Medulla oblongata (tissue), 1 donor: ENCODE results near the gene KRTAP10-8.
"Not testable (repeated sequence)": the region's sequence is repeated elsewhere in the genome, so short reads cannot be mapped to it uniquely, and the experiment has no call there.

Experiments used
- DNase-seq: peaks from one replicate; pipeline ENCODE4 v3.0.0-alpha.2; 2015; ENCODE audit errors: extremely low spot score

Gene KRTAP10-8, protein sequence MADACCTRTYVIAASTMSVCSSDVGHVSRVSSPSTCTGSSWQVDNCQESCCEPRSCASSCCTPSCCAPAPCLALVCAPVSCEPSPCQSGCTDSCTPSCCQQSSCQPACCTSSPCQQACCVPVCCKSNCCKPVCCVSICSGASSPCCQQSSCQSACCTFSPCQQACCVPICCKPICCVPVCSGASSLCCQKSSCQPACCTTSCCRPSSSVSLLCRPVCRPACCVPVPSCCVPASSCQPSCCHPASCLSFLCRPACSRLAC

DNA sequence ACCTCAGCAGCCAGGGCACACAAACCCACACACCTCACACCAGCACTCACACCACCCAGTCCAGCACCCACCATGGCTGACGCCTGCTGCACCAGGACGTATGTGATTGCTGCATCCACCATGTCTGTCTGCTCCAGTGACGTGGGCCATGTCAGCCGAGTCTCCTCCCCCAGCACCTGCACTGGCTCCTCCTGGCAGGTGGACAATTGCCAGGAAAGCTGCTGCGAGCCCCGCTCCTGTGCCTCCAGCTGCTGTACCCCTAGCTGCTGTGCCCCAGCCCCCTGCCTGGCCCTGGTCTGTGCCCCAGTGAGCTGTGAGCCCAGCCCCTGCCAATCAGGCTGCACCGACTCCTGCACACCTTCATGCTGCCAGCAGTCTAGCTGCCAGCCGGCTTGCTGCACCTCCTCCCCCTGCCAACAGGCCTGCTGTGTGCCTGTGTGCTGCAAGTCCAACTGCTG, at the start of gene KRTAP10-8:
Gene KRTAP10-8 (plus strand): TSS at position 51 of the 458 bp plus-strand sequence. CDS start 22 bp downstream, at position 73.
- no peak for DNase-seq

DNA sequence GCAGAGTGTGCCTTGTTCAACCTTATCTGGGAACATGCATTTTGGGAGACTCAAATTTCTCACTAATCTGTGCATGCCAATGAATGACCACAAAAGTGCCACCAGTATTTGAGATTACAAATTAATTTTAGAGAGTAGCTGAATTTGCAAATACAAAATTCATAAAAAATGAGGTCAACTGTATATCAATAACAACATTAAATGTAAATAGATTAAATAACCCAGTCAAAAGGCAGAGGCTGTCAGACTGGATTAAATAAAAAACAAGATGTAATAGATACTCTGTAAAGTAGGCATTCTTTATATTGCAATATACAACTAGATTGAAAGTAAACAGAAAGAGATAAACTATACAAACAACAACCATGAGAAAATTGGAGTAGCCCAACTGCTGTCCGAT, 47.8 kb upstream of the KRTAP10-8 start:
- no peak for DNase-seq

DNA sequence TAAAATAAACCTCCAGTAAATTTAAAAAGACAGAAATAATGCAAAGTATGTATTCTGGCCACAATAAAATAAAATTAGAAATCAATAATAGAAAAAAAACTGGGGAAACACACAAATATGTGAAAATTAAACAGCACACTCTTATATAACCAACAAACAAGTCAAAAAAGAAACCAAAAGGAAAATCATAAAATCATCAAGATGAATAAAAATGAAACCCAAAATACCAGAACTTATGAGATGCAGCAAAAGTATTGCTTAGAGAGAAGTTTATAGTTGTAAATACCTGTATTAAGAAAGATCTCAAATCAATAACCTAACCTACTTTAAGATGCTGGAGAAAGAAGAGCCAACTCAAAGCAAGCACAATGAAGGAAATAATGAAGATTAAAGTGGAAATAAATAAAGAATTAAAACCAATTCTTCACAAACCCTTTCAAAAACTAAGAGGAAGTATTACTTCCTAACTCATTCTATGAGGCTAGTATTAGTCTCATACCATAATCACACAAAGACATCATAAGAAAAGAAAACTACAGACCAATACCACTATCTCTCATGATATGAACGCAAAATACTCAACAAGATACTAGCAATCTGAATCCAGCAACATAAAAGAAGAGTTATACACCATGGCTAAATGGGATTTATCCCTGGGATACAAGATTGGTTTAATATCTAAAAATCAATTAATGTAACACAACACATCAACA, 46.8 kb upstream of the KRTAP10-8 start:
- no peak for DNase-seq

DNA sequence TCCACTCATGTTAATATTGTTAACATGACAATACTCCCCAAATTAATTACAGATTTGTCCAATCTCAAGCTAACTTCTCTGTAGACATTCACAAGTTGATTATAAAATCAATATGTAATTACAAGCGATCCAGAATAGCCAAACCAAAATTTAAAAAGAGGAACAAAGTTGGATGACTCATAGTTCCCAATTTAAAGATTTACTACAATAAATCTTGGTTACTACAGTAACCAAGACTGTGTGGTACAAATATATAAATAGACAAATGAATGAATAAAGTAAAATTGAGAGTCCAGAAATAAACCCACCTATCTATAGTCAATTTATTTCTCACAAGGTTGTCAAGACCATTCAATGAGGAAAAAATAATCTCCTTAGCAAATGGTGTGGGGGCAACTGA, 45.5 kb upstream of the KRTAP10-8 start:
- DNase-seq, result no peak

DNA sequence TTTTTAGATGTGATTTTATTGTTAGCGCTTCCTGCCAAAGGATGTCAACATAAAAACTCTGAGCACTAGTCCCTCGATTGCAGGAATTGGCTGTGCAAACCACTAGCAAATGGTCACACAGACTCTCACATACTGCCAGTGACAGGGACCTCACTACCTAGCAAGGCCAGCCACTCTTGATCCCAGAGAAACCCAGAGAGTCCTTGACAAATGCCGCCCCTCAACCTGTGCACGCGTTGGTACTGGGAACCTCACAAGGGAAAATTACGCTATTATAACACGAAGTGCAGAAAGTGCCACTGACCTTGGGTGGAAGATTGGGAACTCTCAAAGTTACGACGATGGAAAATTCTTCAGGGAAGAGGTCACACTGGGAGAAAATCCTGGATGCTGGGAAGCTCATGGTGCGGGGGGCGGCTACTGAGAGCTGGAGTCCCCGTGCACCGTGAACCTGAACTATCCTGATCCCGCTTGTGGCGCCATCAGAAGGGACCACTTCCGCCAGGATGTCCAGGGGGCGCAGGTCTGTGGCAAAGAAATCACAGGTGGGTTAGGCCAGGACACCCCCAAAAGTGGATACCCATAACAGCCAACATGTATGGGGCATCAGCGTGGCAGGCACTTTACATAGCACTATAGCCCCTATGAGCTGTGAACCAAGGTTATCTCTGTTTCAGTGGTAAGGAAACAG, 44.3 kb upstream of the KRTAP10-8 start:
- no peak for DNase-seq

DNA sequence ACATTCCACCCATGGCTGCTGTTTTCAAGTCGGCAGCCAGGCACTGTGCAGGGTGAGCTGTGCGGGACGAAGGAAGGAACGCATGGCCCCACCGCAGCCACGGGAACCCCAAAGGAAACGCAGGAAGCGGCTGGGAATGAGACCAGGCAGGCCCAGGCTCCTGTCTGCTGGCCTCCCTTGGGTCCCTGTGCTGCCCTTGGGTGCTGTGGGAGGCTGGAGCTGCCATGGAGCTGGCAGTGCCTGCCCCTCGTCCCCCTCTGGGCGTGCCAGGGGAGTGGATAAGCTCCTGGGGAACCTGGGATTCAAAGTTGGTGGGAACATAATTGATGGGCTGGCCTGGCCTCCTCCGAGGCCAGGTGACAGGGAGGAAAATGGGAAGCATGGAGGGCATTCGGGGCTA, 43.6 kb upstream of the KRTAP10-8 start:
- no peak for DNase-seq

DNA sequence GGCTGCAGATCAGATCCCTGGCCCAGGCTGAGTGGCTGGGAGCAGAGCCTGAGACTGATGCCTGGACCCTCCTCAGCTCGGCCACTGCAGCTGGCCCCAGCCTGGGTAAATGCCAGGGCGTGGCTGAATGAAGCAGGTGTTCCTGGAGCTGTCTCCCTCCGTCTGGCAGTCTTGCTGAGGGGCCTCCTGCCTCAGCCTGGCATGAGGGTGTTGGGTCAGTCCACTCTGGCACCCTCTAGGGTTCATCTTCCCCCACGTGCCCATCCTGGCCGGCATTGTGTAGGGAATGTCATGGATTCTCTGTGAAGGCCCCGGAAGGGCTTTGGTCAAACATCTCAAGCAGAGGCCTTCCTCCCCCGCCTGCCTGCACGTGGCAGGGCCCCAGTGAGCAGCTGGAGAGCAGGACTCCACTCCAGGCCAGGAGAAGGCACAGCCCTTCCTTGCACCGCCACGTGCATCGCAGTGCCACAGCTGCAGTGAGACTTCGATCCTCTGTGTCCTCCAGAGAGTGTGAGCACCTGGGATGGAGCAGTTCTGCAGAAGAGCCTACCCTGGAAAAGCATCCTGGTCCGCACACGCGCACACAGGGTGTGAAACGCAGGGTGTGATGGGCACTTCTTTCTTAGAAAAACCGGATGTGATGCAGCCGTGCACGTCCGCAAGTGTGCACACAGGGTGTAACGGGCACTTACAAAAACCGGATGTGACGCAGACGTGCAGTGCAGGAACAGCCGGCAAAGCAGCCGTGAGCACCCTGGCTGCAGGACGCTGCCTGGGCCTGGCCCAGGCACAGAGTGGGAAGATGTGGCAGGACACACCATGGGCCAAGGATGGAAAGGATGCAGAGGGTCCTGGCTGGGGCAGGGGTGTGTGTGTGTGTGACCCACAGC, 43.0 kb upstream of the KRTAP10-8 start:
- no peak for DNase-seq

DNA sequence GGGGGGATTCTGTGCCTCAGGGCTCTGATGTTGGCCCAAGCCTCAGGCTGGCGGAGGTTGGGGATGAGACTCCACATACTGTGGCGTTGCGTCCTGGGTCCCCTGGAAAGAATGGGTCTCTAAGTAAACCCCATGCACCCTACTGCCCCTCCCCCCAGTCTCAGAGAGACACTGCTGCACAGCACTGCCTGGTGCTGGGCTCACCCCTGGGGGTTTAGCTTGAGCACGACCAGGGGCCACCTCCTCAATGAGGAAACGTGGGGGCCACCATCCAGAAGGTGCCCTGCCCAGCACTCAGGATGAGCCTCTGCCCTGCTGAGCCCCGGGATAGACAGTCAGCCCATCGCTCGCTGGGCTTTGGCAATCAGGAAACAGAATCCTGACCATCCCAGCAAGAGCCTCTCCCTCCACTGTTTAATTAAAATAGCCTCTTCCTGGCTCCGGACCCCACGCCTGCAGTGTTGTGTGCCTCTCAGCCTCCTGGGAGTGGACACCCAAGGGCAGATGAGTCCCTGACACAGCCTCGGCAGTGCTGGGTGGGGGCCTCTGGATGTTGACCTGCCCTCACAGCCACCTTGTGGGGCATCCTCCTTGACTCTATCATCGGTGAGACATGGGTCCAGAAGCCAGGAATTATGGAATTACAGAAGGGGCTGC, 41.9 kb upstream of the KRTAP10-8 start:
- no peak for DNase-seq

DNA sequence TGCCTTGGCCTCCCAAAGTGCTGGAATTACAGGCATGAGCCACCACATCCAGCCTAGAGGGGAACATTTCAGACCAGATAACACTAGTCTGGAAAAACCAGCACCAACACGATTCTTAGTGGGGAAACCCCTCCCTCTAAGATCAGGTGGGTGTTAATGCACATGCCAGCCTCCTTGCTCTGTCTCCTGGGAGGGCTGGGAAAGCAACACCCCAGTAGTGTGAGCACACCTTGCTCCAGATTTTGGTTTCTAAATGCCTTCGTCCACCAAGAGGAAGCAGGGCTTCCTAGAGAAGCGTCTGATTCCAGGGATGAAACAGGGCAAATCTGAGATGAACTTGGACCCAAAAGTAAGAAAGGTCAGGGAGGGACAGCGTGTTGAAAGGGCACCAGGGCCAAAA, 40.6 kb upstream of the KRTAP10-8 start:
- DNase-seq, result no peak

DNA sequence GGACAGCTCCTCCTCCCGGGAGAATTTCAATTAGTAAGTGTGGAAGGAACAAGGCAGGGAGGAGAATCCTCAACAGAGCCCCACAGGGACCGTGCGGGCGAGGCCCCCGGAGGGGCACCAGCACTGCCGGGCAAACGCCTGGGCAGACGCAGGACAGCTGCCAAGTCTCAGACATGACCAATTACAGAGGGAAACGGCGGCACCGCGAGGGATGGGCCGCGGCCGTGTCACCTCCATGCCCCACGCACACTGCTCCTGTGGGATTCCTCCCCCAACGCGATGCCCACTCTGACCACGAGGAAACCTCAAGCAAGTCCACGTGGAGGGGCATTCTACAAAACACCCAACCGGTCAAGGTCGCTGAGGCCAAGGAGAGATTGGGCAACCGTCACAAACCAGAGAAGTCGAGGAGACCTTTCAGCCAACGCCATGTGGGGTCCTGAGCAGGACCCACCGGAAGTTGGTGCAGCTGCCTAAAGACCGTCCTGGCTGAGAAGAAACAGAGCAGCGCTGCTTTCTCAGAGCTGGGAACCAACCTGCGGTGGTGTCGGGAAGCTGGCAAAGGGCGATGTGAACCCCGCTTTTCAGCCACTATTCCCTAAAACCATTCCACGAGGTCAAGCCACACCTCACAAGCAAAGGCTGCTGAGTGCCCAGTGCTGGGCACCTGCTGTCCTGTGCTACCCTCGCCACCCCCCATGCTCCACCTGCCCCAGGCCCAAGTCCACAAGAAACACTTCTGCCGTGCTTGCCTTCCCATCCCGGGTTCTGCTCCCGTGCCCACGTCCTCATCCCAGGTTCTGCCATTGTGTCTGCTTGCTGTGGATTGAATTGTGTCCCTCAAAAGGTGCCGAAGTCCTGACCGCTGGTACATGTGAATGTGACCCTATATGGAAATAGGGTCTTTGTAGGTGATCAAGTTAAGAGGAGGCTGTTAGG, 39.8 kb upstream of the KRTAP10-8 start:
- DNase-seq, result no peak

DNA sequence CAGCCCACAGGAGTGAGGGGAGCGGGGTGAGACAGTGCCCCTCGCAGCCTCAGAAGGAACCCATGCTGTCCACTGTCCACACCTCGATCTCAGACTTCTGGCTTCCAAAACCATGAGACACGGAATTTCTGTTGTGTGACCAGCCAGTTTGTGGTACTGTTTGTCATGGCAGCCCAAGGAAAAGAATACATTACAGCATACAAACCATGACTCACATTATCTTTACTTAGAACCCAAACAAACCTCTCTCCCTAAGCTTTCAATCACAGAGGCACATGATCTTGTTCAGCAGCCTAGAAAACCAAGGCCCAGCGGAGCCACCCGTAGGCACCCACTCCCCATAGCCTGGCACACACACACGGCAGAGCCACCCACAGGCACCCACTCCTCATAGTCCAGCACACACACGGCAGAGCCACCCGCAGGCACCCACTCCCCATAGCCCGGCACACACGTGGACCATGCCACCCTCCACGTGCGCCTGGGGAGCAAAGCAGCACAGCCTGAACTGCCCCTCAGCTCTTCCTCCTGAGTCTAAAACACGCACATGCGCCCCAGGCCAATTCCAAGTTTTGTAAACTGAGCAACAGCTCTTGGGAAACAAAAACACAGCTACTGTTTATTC, 38.8 kb upstream of the KRTAP10-8 start:
- no peak for DNase-seq

DNA sequence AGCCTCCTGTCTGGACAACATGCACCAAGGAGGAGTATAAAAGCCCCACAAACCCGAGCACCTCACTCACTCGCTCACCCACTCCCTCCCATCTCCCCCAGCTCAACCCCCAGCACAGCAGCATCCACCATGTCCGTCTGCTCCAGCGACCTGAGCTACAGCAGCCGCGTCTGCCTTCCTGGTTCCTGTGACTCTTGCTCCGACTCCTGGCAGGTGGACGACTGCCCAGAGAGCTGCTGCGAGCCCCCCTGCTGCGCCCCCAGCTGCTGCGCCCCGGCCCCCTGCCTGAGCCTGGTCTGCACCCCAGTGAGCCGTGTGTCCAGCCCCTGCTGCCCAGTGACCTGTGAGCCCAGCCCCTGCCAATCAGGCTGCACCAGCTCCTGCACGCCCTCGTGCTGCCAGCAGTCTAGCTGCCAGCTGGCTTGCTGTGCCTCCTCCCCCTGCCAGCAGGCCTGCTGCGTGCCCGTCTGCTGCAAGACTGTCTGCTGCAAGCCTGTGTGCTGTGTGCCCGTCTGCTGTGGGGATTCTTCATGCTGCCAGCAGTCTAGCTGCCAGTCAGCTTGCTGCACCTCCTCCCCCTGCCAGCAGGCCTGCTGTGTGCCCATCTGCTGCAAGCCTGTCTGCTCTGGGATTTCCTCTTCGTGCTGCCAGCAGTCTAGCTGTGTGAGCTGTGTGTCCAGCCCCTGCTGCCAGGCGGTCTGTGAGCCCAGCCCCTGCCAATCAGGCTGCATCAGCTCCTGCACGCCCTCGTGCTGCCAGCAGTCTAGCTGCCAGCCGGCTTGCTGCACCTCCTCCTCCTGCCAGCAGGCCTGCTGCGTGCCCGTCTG, 38.0 kb upstream of the KRTAP10-8 start, which contains the start of gene KRTAP10-4:
Gene KRTAP10-4 (plus strand): TSS at position 100 of the 827 bp plus-strand sequence. CDS start 30 bp downstream, at position 130.
- DNase-seq, result not testable (repeated sequence)

DNA sequence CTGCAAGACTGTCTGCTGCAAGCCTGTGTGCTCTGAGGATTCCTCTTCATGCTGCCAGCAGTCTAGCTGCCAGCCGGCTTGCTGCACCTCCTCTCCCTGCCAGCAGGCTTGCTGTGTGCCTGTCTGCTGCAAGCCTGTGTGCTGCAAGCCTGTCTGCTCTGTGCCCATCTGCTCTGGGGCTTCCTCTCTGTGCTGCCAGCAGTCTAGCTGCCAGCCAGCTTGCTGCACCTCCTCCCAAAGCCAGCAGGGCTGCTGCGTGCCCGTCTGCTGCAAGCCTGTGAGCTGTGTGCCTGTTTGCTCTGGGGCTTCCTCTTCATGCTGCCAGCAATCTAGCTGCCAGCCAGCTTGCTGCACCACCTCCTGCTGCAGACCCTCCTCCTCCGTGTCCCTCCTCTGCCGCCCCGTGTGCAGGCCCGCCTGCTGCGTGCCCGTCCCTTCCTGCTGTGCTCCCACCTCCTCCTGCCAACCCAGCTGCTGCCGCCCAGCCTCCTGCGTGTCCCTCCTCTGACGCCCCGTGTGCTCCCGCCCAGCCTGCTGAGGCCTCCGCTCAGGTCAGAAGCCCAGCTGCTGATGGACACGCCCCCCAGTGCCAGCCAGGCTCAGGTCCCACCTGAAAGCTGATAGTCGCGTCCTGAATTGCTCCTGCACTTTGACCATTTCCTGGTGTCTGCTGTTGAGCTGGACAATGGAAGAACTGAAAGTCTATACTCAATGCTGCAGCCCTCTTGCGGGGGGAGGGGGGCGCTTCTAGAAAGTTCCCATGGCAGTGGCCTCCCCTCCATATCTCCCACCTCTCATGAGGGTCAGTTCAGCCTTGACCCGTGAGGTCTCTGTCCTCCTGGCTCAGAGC, 37.2 kb upstream of the KRTAP10-8 start:
- no peak for DNase-seq

DNA sequence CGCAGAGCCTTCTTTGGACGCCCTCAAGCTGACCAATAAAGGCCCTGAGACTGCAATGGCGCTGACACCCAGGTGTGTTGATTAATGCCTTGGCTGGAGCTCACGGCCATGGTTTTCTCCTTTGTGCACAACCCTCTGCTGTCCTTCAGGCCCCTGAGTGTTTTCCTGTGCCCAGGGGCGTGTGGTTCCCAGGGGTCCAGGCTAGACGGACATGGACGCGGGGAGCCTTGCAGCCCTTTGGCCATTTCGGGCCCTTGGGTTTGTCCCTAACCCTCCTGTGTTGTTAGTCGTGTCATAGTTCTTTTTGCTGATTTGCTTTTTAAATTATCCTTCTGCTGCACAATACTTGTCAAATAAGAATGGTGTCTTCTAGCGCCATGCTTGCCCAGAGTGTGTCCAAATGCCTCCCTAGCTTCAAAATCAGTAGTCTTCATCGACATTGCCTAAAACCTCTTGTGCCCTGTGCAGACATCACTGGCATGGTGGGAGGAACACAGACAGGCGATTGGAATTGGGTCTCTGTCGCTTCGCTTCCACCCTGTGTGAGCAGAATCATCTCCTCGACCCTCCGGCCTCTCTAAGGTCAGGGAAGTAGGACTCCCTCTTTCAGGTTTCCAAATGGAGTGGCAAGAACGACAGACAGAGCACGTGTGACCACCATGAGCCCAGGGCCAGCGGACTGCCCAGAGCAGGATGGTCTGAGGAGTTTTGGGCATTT, 36.4 kb upstream of the KRTAP10-8 start:
- no peak for DNase-seq

DNA sequence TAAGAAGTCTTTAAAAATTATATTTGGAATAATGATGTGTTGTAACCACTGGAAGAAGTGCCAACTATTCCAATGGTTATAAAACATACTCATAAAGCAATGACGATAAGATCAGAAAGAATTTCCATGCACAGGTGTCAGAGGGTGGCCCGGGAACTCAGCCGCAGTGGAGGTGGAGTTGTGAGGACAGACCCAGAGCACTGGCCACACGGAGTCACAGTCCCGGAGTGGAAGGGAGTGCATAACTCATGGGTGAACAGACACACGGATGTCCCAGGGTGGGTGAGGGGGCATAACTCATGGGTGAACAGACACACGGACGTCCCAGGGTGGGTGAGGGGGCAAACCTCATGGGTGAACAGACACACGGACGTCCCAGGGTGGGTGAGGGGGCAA, 35.9 kb upstream of the KRTAP10-8 start:
- no peak for DNase-seq

DNA sequence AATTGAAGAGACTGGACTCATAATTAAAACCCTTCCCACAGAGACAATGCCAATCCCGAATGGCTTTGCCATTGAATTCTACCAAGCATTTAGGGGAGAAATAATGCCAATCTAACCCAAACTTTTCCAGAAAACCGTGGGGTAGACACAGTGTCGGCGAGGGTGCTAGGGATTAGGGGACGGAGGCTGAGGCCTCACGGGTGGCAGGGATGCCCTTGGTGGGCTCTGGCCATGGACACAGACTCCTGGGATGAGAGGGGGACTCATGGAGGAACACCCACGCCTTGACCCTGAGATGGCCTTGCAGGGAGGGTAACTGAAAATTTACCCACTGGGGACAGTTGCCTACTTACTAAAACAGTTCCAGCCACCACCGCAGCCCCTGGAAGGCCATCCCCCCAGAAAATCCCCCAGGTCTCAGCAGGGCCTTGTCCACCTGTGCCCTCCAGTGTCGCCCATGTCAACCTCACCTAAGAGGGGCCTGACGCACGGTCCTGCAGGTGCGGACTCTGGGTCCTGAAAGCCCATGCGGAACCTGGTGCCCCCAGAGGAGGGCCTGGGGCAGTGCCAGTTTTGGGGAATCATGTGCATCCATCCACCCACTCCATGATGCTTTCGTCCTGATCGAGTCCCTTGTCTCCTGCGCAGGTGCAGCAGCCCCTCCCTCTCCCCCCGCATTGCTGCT, 33.4 kb upstream of the KRTAP10-8 start:
- DNase-seq, result no peak
